Effector memory CD8-positive, alpha-beta T cell (primary cell): ENCODE results near the gene IL31RA.
"Not testable (repeated sequence)": the region's sequence is repeated elsewhere in the genome, so short reads cannot be mapped to it uniquely, and the experiment has no call there.

Experiments
- ATAC-seq: fragments of 150-1000 bp; cut with Tn5 transposase; replicated peaks from 2 replicates; pipeline ENCODE4 v1.10.0; 2021; ENCODE audit warnings: mild to moderate bottlenecking, moderate library complexity
- DNase-seq, 3 experiments: peaks; one replicate each; pipeline ENCODE4 v3.0.0; 2021
- H3K27ac Mint-ChIP-seq, 2 donors: one replicate each; pipeline ENCODE4 v1.8.0; 2022; ENCODE audit warnings: mild to moderate bottlenecking in 2 of 2, mixed read lengths in 2 of 2, moderate library complexity in 2 of 2
- H3K27me3 Mint-ChIP-seq, 2 donors: one replicate each; pipeline ENCODE4 v1.8.0; 2022; ENCODE audit warnings: mixed read lengths in 2 of 2
- H3K36me3 Mint-ChIP-seq: one replicate; pipeline ENCODE4 v1.8.0; 2022; ENCODE audit warnings: mild to moderate bottlenecking, moderate library complexity, mixed read lengths; ENCODE audit not compliant: insufficient read depth
- H3K4me1 Mint-ChIP-seq, 2 donors: one replicate each; pipeline ENCODE4 v1.8.0; 2022; ENCODE audit warnings: low read depth in 2 of 2, mixed read lengths in 2 of 2
- H3K4me3 Mint-ChIP-seq, 2 donors: one replicate each; pipeline ENCODE4 v1.8.0; 2022; ENCODE audit warnings: mild to moderate bottlenecking in 2 of 2, mixed read lengths in 2 of 2, moderate library complexity in 2 of 2
- H3K9me3 Mint-ChIP-seq, 2 donors: one replicate each; pipeline ENCODE4 v1.8.0; 2022; ENCODE audit warnings: mixed read lengths in 2 of 2

Gene IL31RA

GRCh38 chr5:55925181-55925580 is 74.0 kb downstream of the IL31RA start:
- ATAC-seq (no peak), DNase-seq (no peak)
- Mint-ChIP-seq H3K4me3 (no peak overlapping the region), H3K27me3 (peaks cover 0 to 21% of the 10 kb centered on the region in 2 donors), H3K36me3 (no peaks in the 10 kb centered on the region), H3K9me3 (no peaks in the 10 kb centered on the region), H3K27ac (peak overlapping the region in 1 of 2 donors; percentile 31), H3K4me1 (peaks cover 9 to 15% of the 10 kb centered on the region in 2 donors)

- no peak overlapping the region for H3K27ac Mint-ChIP-seq
- DNase-seq = no peak
- H3K4me3 Mint-ChIP-seq = no peak overlapping the region
- H3K36me3 Mint-ChIP-seq = no peaks in the 10 kb centered on the region
- H3K4me1 Mint-ChIP-seq = peaks cover 9 to 15% of the 10 kb centered on the region in 2 donors
- ATAC-seq = no peak
- peaks cover 0 to 21% of the 10 kb centered on the region in 2 donors for H3K27me3 Mint-ChIP-seq
- no peaks in the 10 kb centered on the region for H3K9me3 Mint-ChIP-seq
Observed at GRCh38 chr5:55925712-55926111, 74.6 kb downstream of the IL31RA start.

- Mint-ChIP-seq H3K4me1 (peaks cover 9 to 15% of the 10 kb centered on the region in 2 donors), H3K27me3 (peaks cover 0 to 21% of the 10 kb centered on the region in 2 donors), H3K9me3 (no peaks in the 10 kb centered on the region), H3K36me3 (no peaks in the 10 kb centered on the region), H3K27ac (no peak overlapping the region), H3K4me3 (no peak overlapping the region)
- ATAC-seq (no peak), DNase-seq (no peak)
Observed at GRCh38 chr5:55926476-55926875, 75.3 kb downstream of the IL31RA start.

- Mint-ChIP-seq H3K9me3 (no peaks in the 10 kb centered on the region), H3K36me3 (no peaks in the 10 kb centered on the region), H3K4me1 (peaks cover 7 to 10% of the 10 kb centered on the region in 2 donors), H3K4me3 (no peak overlapping the region), H3K27me3 (peaks cover 0 to 21% of the 10 kb centered on the region in 2 donors), H3K27ac (no peak overlapping the region)
- DNase-seq = no peak
- ATAC-seq = no peak
Observed at GRCh38 chr5:55927861-55928655, 76.9 kb downstream of the IL31RA start.

- Mint-ChIP-seq H3K36me3 (no peaks in the 10 kb centered on the region), H3K9me3 (no peaks in the 10 kb centered on the region), H3K4me1 (no peaks in the 10 kb centered on the region), H3K27me3 (peaks cover 0 to 13% of the 10 kb centered on the region in 2 donors), H3K4me3 (no peak overlapping the region), H3K27ac (no peak overlapping the region)
- ATAC-seq (no peak), DNase-seq (no peak)
Observed at GRCh38 chr5:55929020-55929799, 78.1 kb downstream of the IL31RA start.

- Mint-ChIP-seq H3K9me3 (no peaks in the 10 kb centered on the region), H3K27me3 (peaks cover 0 to 8% of the 10 kb centered on the region in 2 donors), H3K36me3 (no peaks in the 10 kb centered on the region), H3K4me1 (no peaks in the 10 kb centered on the region), H3K27ac (no peak overlapping the region), H3K4me3 (no peak overlapping the region)
- ATAC-seq (no peak), DNase-seq (no peak)
Observed at GRCh38 chr5:55932700-55933099, 81.5 kb downstream of the IL31RA start.

- Mint-ChIP-seq H3K36me3 (no peaks in the 10 kb centered on the region), H3K27me3 (peaks cover 0 to 8% of the 10 kb centered on the region in 2 donors), H3K27ac (no peak overlapping the region), H3K4me1 (no peaks in the 10 kb centered on the region), H3K4me3 (no peak overlapping the region), H3K9me3 (no peaks in the 10 kb centered on the region)
- no peak for ATAC-seq
- DNase-seq = no peak
Observed at GRCh38 chr5:55933377-55934114, 82.4 kb downstream of the IL31RA start.

GRCh38 chr5:55934115-55934613 is 83.0 kb downstream of the IL31RA start:
- H3K4me3 Mint-ChIP-seq = no peak overlapping the region
- H3K4me1 Mint-ChIP-seq = no peaks in the 10 kb centered on the region
- no peaks in the 10 kb centered on the region for H3K36me3 Mint-ChIP-seq
- no peak for DNase-seq
- H3K27ac Mint-ChIP-seq = no peak overlapping the region
- no peaks in the 10 kb centered on the region for H3K9me3 Mint-ChIP-seq
- peaks cover 0 to 8% of the 10 kb centered on the region in 2 donors for H3K27me3 Mint-ChIP-seq
- no peak for ATAC-seq

- H3K9me3 Mint-ChIP-seq = no peaks in the 10 kb centered on the region
- H3K27me3 Mint-ChIP-seq = peaks cover 0 to 5% of the 10 kb centered on the region in 2 donors
- DNase-seq (no peak), ATAC-seq (no peak)
- H3K4me1 Mint-ChIP-seq = no peaks in the 10 kb centered on the region
- H3K4me3 Mint-ChIP-seq = no peak overlapping the region
- no peaks in the 10 kb centered on the region for H3K36me3 Mint-ChIP-seq
- no peak overlapping the region for H3K27ac Mint-ChIP-seq
Observed at GRCh38 chr5:55934720-55935119, 83.6 kb downstream of the IL31RA start.

- Mint-ChIP-seq H3K27me3 (no peaks in the 10 kb centered on the region), H3K9me3 (no peaks in the 10 kb centered on the region), H3K4me3 (no peak overlapping the region), H3K4me1 (no peaks in the 10 kb centered on the region), H3K36me3 (peaks cover 3% of the 10 kb centered on the region), H3K27ac (no peak overlapping the region)
- ATAC-seq = no peak
- no peak for DNase-seq
Observed at GRCh38 chr5:55935371-55935770, 84.2 kb downstream of the IL31RA start.

- Mint-ChIP-seq H3K9me3 (no peaks in the 10 kb centered on the region), H3K36me3 (peaks cover 9% of the 10 kb centered on the region), H3K4me3 (no peak overlapping the region), H3K4me1 (no peaks in the 10 kb centered on the region), H3K27me3 (no peaks in the 10 kb centered on the region), H3K27ac (no peak overlapping the region)
- ATAC-seq = peak; percentile 91
- peak; percentile 69 to 75 (median 74) for DNase-seq
Observed at GRCh38 chr5:55936100-55936693, 85.0 kb downstream of the IL31RA start.

- not testable (repeated sequence) for H3K9me3 Mint-ChIP-seq
Observed at GRCh38 chr5:55937598-55937997, 86.4 kb downstream of the IL31RA start.

GRCh38 chr5:55941154-55941553 is 90.0 kb downstream of the IL31RA start:
- not testable (repeated sequence) for ATAC-seq, H3K9me3 Mint-ChIP-seq, DNase-seq, H3K4me3 Mint-ChIP-seq, H3K4me1 Mint-ChIP-seq, H3K27me3 Mint-ChIP-seq
- Mint-ChIP-seq H3K36me3 (peaks cover 50% of the 10 kb centered on the region), H3K27ac (peak overlapping the region in 1 of 2 donors; percentile 38)

More at GRCh38 chr5:55937598-55937997, 86.4 kb downstream of the IL31RA start:
- peaks cover 20% of the 10 kb centered on the region for H3K36me3 Mint-ChIP-seq
- H3K4me1 Mint-ChIP-seq, H3K27ac Mint-ChIP-seq, ATAC-seq, H3K27me3 Mint-ChIP-seq, DNase-seq, H3K4me3 Mint-ChIP-seq: not testable (repeated sequence)
